Naive thymus-derived CD4-positive, alpha-beta T cell (primary cell): ENCODE measurements around the gene ITGB5. TPM values are rescaled to one million over a fixed set of nuclear protein-coding genes. Genes with fewer than 3 reads are reported as not detected.
A peak's percentile ranks its signal among the peaks of the same experiment; 100 is the strongest.

Source experiments
- ATAC-seq: fragments of 150-1000 bp; cut with Tn5 transposase; 2 replicates; pipeline ENCODE4 v1.10.0; 2021; ENCODE audit warnings: mild to moderate bottlenecking, moderate library complexity
- CTCF ChIA-PET: fragments of 350-600 bp; sonication (Branson Sonifier 250); formaldehyde crosslinking; loops from one replicate; lab custom pipeline; 2021; ENCODE audit warnings: antibody characterized with exemption; lab: Charles Lee
- POLR2A ChIA-PET: fragments of 350-600 bp; sonication (Branson Sonifier 250); formaldehyde crosslinking; loops from one replicate; lab custom pipeline; 2021; ENCODE audit warnings: antibody characterized with exemption, inconsistent platforms; lab: Charles Lee
- DNase-seq, 9 donors: peaks; one replicate each; pipeline versions ENCODE4 v3.0.0 to v3.0.0-alpha.2; 2020 to 2022; ENCODE audit warnings: mixed read lengths in 1 of 9
- H3K27ac ChIP-seq: one replicate; pipeline ENCODE4 v1.7.0; 2013; ENCODE audit warnings: mild to moderate bottlenecking, low read depth, low read length, moderate library complexity
- H3K27me3 ChIP-seq, 2 donors: one replicate each; pipeline ENCODE4 v1.7.0; 2013; ENCODE audit warnings: low read length in 2 of 2, mild to moderate bottlenecking in 2 of 2, moderate library complexity in 2 of 2; ENCODE audit not compliant: control insufficient read depth in 2 of 2, insufficient read depth in 2 of 2
- H3K36me3 ChIP-seq, 3 experiments: 1 replicate in 2 of 3; 2 replicates in 1 of 3; pipeline ENCODE4 v1.7.0; 2013; ENCODE audit warnings: low read length in 3 of 3, mild to moderate bottlenecking in 3 of 3, moderate library complexity in 1 of 3; ENCODE audit not compliant: insufficient read depth in 3 of 3, control insufficient read depth in 2 of 3
- H3K4me1 ChIP-seq, 2 donors: one replicate each; pipeline ENCODE4 v1.7.0; 2013; ENCODE audit warnings: low read length in 2 of 2, mild to moderate bottlenecking in 2 of 2, moderate library complexity in 1 of 2; ENCODE audit not compliant: control insufficient read depth in 2 of 2, insufficient read depth in 2 of 2
- H3K4me3 ChIP-seq: 2 replicates; pipeline ENCODE4 v1.7.0; 2013; ENCODE audit warnings: mild to moderate bottlenecking, low read length
- H3K9me3 ChIP-seq, 3 experiments: 1 replicate in 2 of 3; 2 replicates in 1 of 3; pipeline ENCODE4 v1.7.0; 2013; ENCODE audit warnings: low read length in 3 of 3; ENCODE audit not compliant: control insufficient read depth in 2 of 3
- H3K27ac Mint-ChIP-seq, 9 donors: one replicate each; pipeline ENCODE4 v1.8.0; 2020 to 2022; ENCODE audit warnings: mixed read lengths in 9 of 9, mild to moderate bottlenecking in 8 of 9, moderate library complexity in 5 of 9, inconsistent platforms in 2 of 9
- H3K27me3 Mint-ChIP-seq, 5 donors: one replicate each; pipeline ENCODE4 v1.8.0; 2021 to 2022; ENCODE audit warnings: mixed read lengths in 5 of 5, mild to moderate bottlenecking in 1 of 5
- H3K36me3 Mint-ChIP-seq, 5 donors: one replicate each; pipeline ENCODE4 v1.8.0; 2020 to 2022; ENCODE audit warnings: mixed read lengths in 5 of 5, mild to moderate bottlenecking in 3 of 5, inconsistent platforms in 1 of 5
- H3K4me1 Mint-ChIP-seq, 7 donors: one replicate each; pipeline ENCODE4 v1.8.0; 2020 to 2022; ENCODE audit warnings: mixed read lengths in 7 of 7, mild to moderate bottlenecking in 3 of 7, inconsistent platforms in 1 of 7
- H3K4me3 Mint-ChIP-seq, 10 donors: one replicate each; pipeline ENCODE4 v1.8.0; 2020 to 2022; ENCODE audit warnings: mild to moderate bottlenecking in 10 of 10, mixed read lengths in 10 of 10, moderate library complexity in 6 of 10, inconsistent platforms in 2 of 10
- H3K9me3 Mint-ChIP-seq, 11 donors: one replicate each; pipeline ENCODE4 v1.8.0; 2020 to 2022; ENCODE audit warnings: mixed read lengths in 11 of 11, mild to moderate bottlenecking in 4 of 11, inconsistent platforms in 1 of 11, moderate library complexity in 1 of 11
- intact Hi-C, 2 donors: fragments of 100-400 bp; cut with micrococcal nuclease; formaldehyde crosslinking; loops; one replicate each; pipeline ENCODE4 v1.15.1; 2023
- polyA plus RNA-seq, 2 donors: library from polyadenylated mRNA; unstranded; fragments of 300-500 nt; fragmentation: Illumina TruSeq; gene quantifications; one replicate each; pipeline ENCODE4 v1.2.3, GENCODE V29; 2021
- total RNA-seq, 6 experiments: library from RNA in 5 of 6; stranded (reverse) in 5 of 6; gene quantifications; 1 replicate in 5 of 6; 2 replicates in 1 of 6; pipeline ENCODE4 v1.2.3 and lab custom pipeline; 2021 to 2026

Gene ITGB5
- total and polyA plus RNA-seq, 7 experiments from 2014 or later = 0.29 to 3.5 (median 2.1) TPM; not detected in 2

- H3K4me1 ChIP-seq = peaks cover 6 to 9% of the 10 kb centered on the region in 2 donors
- H3K27me3 ChIP-seq = no peaks in the 10 kb centered on the region
- DNase-seq (peak in 8 of 9 donors; percentile 18 to 58 (median 41)), ATAC-seq (peak; percentile 86)
- H3K9me3 ChIP-seq = no peaks in the 10 kb centered on the region
- Mint-ChIP-seq H3K36me3 (no peaks in the 10 kb centered on the region), H3K27me3 (peaks cover 2 to 49% (median 12%) of the 10 kb centered on the region in 5 donors), H3K4me3 (peak overlapping the region; percentile 82 to 93 (median 86)), H3K4me1 (peaks cover 13 to 21% (median 17%) of the 10 kb centered on the region in 7 donors), H3K9me3 (no peaks in the 10 kb centered on the region), H3K27ac (peak overlapping the region; percentile 39 to 89 (median 77))
- ChIA-PET CTCF (no interaction called here), POLR2A (no interaction called here)
- H3K36me3 ChIP-seq = no peaks in the 10 kb centered on the region
- intact Hi-C loops = loop anchor here in 1 of 2 donors (1.0 to 5.0 kb wide), 5 partner anchors 52 to 307 kb away; partner anchors contain the start of genes HEG1 and ITGB5
- H3K4me3 ChIP-seq = peak overlapping the region; percentile 46
- no peak overlapping the region for H3K27ac ChIP-seq
Measured at GRCh38 chr3:124834723-124835718, 52.1 kb downstream of the ITGB5 start.

DNA sequence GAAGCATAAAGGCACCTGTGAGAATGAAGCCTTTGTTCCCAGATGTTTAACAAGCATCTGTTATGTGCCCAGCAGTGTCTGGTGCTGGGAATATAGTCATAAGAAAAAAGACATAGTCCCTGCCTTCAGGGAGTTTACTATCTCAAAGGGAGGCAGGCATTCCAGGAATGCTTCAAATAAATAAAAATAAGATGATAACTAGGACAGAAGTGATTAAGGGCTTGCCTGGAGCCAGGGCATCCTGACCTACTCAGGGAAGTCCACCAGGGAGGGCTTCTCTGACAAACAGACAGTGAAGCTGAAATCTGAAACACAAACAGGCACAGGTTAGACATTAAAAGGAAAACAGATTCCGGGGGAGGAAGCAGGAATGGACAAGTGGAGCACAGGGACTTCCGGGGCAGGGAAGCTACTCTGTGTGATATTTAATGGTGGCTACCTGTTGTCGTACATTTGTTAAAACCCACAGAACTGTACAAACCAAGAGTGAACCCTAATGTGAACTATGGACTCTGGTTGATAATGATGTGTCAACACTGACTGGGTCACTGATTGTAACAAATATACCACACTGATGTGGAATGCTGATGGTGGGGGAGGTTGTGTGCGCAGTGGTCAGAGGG, 53.3 kb downstream of the ITGB5 start:
- H3K4me3 Mint-ChIP-seq = peak overlapping the region; percentile 0 to 72 (median 50)
- H3K36me3 ChIP-seq = no peaks in the 10 kb centered on the region
- ATAC-seq (no peak), DNase-seq (no peak)
- H3K9me3 Mint-ChIP-seq = no peaks in the 10 kb centered on the region
- no peak overlapping the region for H3K27ac ChIP-seq
- H3K27me3 ChIP-seq = no peaks in the 10 kb centered on the region
- intact Hi-C loops = loop anchor here in 1 of 2 donors (1.0 kb wide), 1 partner anchor 9 kb away; no protein-coding TSS in a partner anchor
- H3K27me3 Mint-ChIP-seq = peaks cover 2 to 51% (median 12%) of the 10 kb centered on the region in 5 donors
- H3K4me1 Mint-ChIP-seq = peaks cover 13 to 21% (median 17%) of the 10 kb centered on the region in 7 donors
- CTCF ChIA-PET = no interaction called here
- peaks cover 6 to 9% of the 10 kb centered on the region in 2 donors for H3K4me1 ChIP-seq
- H3K4me3 ChIP-seq = no peak overlapping the region
- POLR2A ChIA-PET = no interaction called here
- H3K9me3 ChIP-seq = no peaks in the 10 kb centered on the region
- no peaks in the 10 kb centered on the region for H3K36me3 Mint-ChIP-seq
- H3K27ac Mint-ChIP-seq = peak overlapping the region in 5 of 9 donors; percentile 45 to 89 (median 70)

GRCh38 chr3:124832782-124833709, 54.1 kb downstream of the ITGB5 start:
- H3K36me3 Mint-ChIP-seq = no peaks in the 10 kb centered on the region
- POLR2A ChIA-PET = no interaction called here
- CTCF ChIA-PET = no interaction called here
- H3K9me3 Mint-ChIP-seq = no peaks in the 10 kb centered on the region
- H3K9me3 ChIP-seq = no peaks in the 10 kb centered on the region
- H3K27me3 Mint-ChIP-seq = peaks cover 2 to 49% (median 12%) of the 10 kb centered on the region in 5 donors
- H3K27ac ChIP-seq = no peak overlapping the region
- DNase-seq (no peak), ATAC-seq (no peak)
- peak overlapping the region in 1 of 9 donors; percentile 89 for H3K27ac Mint-ChIP-seq
- no peaks in the 10 kb centered on the region for H3K27me3 ChIP-seq
- no peak overlapping the region for H3K4me3 ChIP-seq
- H3K4me3 Mint-ChIP-seq = peak overlapping the region in 1 of 10 donors; percentile 72
- intact Hi-C loops = loop anchor here in 1 of 2 donors (1.0 kb wide), 1 partner anchor 10 kb away; no protein-coding TSS in a partner anchor
- no peaks in the 10 kb centered on the region for H3K36me3 ChIP-seq
- H3K4me1 Mint-ChIP-seq = peaks cover 13 to 21% (median 17%) of the 10 kb centered on the region in 7 donors
- H3K4me1 ChIP-seq = peaks cover 6 to 9% of the 10 kb centered on the region in 2 donors

DNA sequence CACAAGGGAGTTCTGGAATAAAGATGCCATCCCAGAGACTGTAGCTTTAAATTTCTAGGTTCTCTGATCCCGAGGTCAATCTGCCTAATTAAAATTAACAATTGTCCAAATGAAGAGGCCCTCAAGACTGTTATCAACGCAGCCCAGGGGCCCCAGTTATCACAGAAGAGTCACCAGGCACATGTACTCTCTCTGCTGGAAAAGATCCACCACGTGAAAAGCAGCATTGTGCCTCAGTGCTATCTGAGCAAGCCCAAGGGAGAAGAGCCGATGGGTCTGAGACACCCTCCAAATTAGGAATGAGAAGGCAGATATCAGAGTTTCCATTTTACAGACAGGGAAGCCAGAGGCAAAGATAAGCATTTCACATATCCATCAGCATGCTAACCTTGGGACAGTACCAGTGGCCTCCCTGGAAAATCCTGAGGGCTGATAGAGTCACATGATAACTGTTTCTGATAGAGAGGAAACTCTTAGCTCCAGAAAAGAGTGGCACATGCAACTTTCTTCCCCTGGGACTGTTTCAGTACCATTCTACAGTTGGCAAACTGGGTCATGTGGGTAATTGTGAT, 55.5 kb downstream of the ITGB5 start:
- intact Hi-C loops = no loop called here
- Mint-ChIP-seq H3K36me3 (no peaks in the 10 kb centered on the region), H3K9me3 (no peaks in the 10 kb centered on the region), H3K4me3 (no peak overlapping the region), H3K27me3 (peaks cover 2 to 39% (median 4%) of the 10 kb centered on the region in 5 donors), H3K27ac (no peak overlapping the region), H3K4me1 (peaks cover 13 to 21% (median 17%) of the 10 kb centered on the region in 7 donors)
- CTCF ChIA-PET = interaction anchor here (0.9 kb wide), 1 partner anchor 71 kb away, joined by 3 read pairs; no protein-coding TSS in a partner anchor
- Histone ChIP-seq H3K27me3 (no peaks in the 10 kb centered on the region), H3K4me3 (no peak overlapping the region), H3K27ac (no peak overlapping the region), H3K4me1 (peaks cover 6 to 9% of the 10 kb centered on the region in 2 donors), H3K36me3 (no peaks in the 10 kb centered on the region), H3K9me3 (no peaks in the 10 kb centered on the region)
- DNase-seq = no peak
- ATAC-seq = no peak
- POLR2A ChIA-PET = no interaction called here

GRCh38 chr3:124829819-124830554, 57.2 kb downstream of the ITGB5 start:
- peak; percentile 61 for ATAC-seq
- H3K4me3 Mint-ChIP-seq = no peak overlapping the region
- intact Hi-C loops = no loop called here

More at GRCh38 chr3:124829819-124830554, 57.2 kb downstream of the ITGB5 start:
- Histone ChIP-seq H3K9me3 (no peaks in the 10 kb centered on the region), H3K27me3 (no peaks in the 10 kb centered on the region), H3K4me3 (no peak overlapping the region), H3K36me3 (no peaks in the 10 kb centered on the region), H3K27ac (no peak overlapping the region), H3K4me1 (peaks cover 0 to 3% of the 10 kb centered on the region in 2 donors)
- Mint-ChIP-seq H3K36me3 (no peaks in the 10 kb centered on the region), H3K4me1 (peaks cover 5 to 12% (median 8%) of the 10 kb centered on the region in 7 donors), H3K9me3 (no peaks in the 10 kb centered on the region), H3K27ac (no peak overlapping the region), H3K27me3 (peaks cover 0 to 38% (median 4%) of the 10 kb centered on the region in 5 donors)
- POLR2A ChIA-PET = no interaction called here
- DNase-seq = no peak
- CTCF ChIA-PET = no interaction called here
